Keratinocyte (primary cell): ENCODE results near the gene GAL3ST2. TPM values are rescaled to one million over a fixed set of nuclear protein-coding genes. Genes with fewer than 3 reads are reported as not detected.

ENCODE experiments used
- DNase-seq: peaks from one replicate; pipeline ENCODE4 v3.0.0-alpha.2; 2011; ENCODE audit warnings: low read depth, missing footprints, low spot score
- FAIRE-seq: peaks from 2 replicates; lab custom pipeline; 2011; peaks lifted over from hg19 to GRCh38; lab: Jason Lieb, UNC
- H2AFZ ChIP-seq: 2 replicates; pipeline ENCODE4 v1.6.0; 2012; ENCODE audit warnings: low read length, control low read depth, inconsistent platforms; ENCODE audit not compliant: control insufficient read depth
- H3K27ac ChIP-seq: 2 replicates; pipeline ENCODE4 v1.5.1; 2011; ENCODE audit warnings: low read length; ENCODE audit not compliant: control insufficient read depth, insufficient read depth
- H3K27me3 ChIP-seq: 3 replicates; pipeline ENCODE4 v1.6.0; 2011; ENCODE audit warnings: low read length; ENCODE audit not compliant: control insufficient read depth, insufficient read depth; ENCODE audit errors: extremely low read depth
- H3K36me3 ChIP-seq, 2 experiments: 2 replicates in 1 of 2; 3 replicates in 1 of 2; pipeline ENCODE4 v1.5.1; 2011; ENCODE audit warnings: low read length in 2 of 2, mild to moderate bottlenecking in 1 of 2; ENCODE audit not compliant: control insufficient read depth in 2 of 2, insufficient read depth in 2 of 2; ENCODE audit errors: extremely low read depth in 1 of 2
- H3K4me1 ChIP-seq: 3 replicates; pipeline ENCODE4 v1.5.1; 2011; ENCODE audit warnings: low read length; ENCODE audit not compliant: control insufficient read depth, insufficient read depth; ENCODE audit errors: extremely low read depth
- H3K4me2 ChIP-seq: 3 replicates; pipeline ENCODE4 v1.6.0; 2011; ENCODE audit warnings: low read depth, low read length; ENCODE audit not compliant: control insufficient read depth, insufficient read depth; ENCODE audit errors: extremely low read depth
- H3K4me3 ChIP-seq, 3 experiments: fragments of 200-600 bp in 1 of 3; sonication (generic) in 1 of 3; 2 replicates in 2 of 3; 3 replicates in 1 of 3; pipeline ENCODE4 v1.5.1; 2011 to 2016; ENCODE audit warnings: low read length in 3 of 3, mild to moderate bottlenecking in 3 of 3, control low read depth in 2 of 3, inconsistent platforms in 1 of 3, low read depth in 1 of 3, mixed read lengths in 1 of 3, mixed run types in 1 of 3, moderate library complexity in 1 of 3; ENCODE audit not compliant: control insufficient read depth in 2 of 3, insufficient read depth in 2 of 3; ENCODE audit errors: extremely low read depth in 1 of 3
- H3K79me2 ChIP-seq: 2 replicates; pipeline ENCODE4 v1.6.0; 2012; ENCODE audit warnings: low read length; ENCODE audit not compliant: control insufficient read depth, insufficient read depth
- H3K9ac ChIP-seq: 3 replicates; pipeline ENCODE4 v1.6.0; 2011; ENCODE audit warnings: low read length; ENCODE audit not compliant: control insufficient read depth, insufficient read depth; ENCODE audit errors: extremely low read depth
- H3K9me1 ChIP-seq: 3 replicates; pipeline ENCODE4 v1.6.0; 2011; ENCODE audit warnings: low read length; ENCODE audit not compliant: control insufficient read depth, insufficient read depth; ENCODE audit errors: extremely low read depth
- H3K9me3 ChIP-seq: 2 replicates; pipeline ENCODE4 v1.5.1; 2012; ENCODE audit warnings: low read depth, low read length; ENCODE audit not compliant: control insufficient read depth
- H4K20me1 ChIP-seq: 3 replicates; pipeline ENCODE4 v1.6.0; 2011; ENCODE audit warnings: low read length; ENCODE audit not compliant: control insufficient read depth, insufficient read depth; ENCODE audit errors: extremely low read depth
- CTCF ChIP-seq, 3 experiments: IDR thresholded peaks in 1 of 3; conservative IDR thresholded peaks in 1 of 3; optimal IDR thresholded peaks in 1 of 3; 2 replicates in 2 of 3; 3 replicates in 1 of 3; pipeline versions ENCODE3 to v1.5.1; 2011; ENCODE audit warnings: low read length in 3 of 3, mild to moderate bottlenecking in 3 of 3, moderate library complexity in 2 of 3, control low read depth in 1 of 3, inconsistent platforms in 1 of 3; ENCODE audit not compliant: insufficient read depth in 2 of 3; ENCODE audit errors: extremely low read depth in 1 of 3
- EZH2 ChIP-seq: IDR thresholded peaks from one replicate; pipeline ENCODE4 v1.6.1; 2012; ENCODE audit warnings: inconsistent platforms, mild to moderate bottlenecking, low read length, moderate library complexity
- dilution Hi-C: fragments of 300-500 bp; cut with MboI; formaldehyde crosslinking; loops from one replicate; pipeline ENCODE4 v1.7.0; 2020; ENCODE audit warnings: low sequenced_read_pairs; ENCODE audit not compliant: extremely low pct_ligation_motif_present
- polyA plus RNA-seq, 5 experiments: library from polyadenylated mRNA; depleted of rRNA in 3 of 5; stranded (reverse) in 3 of 5; stranded (forward) in 1 of 5; unstranded in 1 of 5; fragments of >200 nt; gene quantifications; 1 replicate in 1 of 5; 2 replicates in 3 of 5; 3 replicates in 1 of 5; pipeline versions ENCODE4 v1.2.1 to v1.2.3, GENCODE V29; 2011 to 2012; ENCODE audit warnings: missing spikeins in 2 of 5, low read depth in 1 of 5, low replicate concordance in 1 of 5

The GAL3ST2 gene
- polyA plus RNA-seq, 1 donor (not counting 4 experiments of a cell fraction or from before 2014, with no cell fraction given): not detected

- FAIRE-seq (no peak), DNase-seq (no peak)
- Histone ChIP-seq H3K4me2 (no peak overlapping the region), H2AFZ (no peak overlapping the region), H4K20me1 (peaks cover 2% of the 10 kb centered on the region), H3K4me1 (no peaks in the 10 kb centered on the region), H3K9me1 (no peaks in the 10 kb centered on the region), H3K79me2 (no peaks in the 10 kb centered on the region), H3K27me3 (no peaks in the 10 kb centered on the region), H3K9ac (no peak overlapping the region), H3K9me3 (peaks cover 2% of the 10 kb centered on the region), H3K4me3 (no peak overlapping the region), H3K36me3 (peaks cover 0 to 3% of the 10 kb centered on the region in 2 experiments), H3K27ac (no peak overlapping the region)
- dilution Hi-C loops: no loop called here
- TF ChIP-seq CTCF (optimal IDR thresholded peaks at IDR 0.05 in 1 of 3, IDR thresholded peaks at IDR 0.05 in 1 of 3, conservative IDR thresholded peaks at IDR 0.05 in 1 of 3; ENCODE audit: extremely low read depth in 1 of 3, insufficient read depth in 2 of 3, low read length in 3 of 3) (no peak), EZH2 (no peak)
Measured at GRCh38 chr2:241762933-241763369, 13.7 kb upstream of the GAL3ST2 start.

GRCh38 chr2:241763551-241764274 is 12.9 kb upstream of the GAL3ST2 start:
- H3K4me2 ChIP-seq: no peak overlapping the region
- DNase-seq (no peak), FAIRE-seq (no peak)
- peaks cover 2% of the 10 kb centered on the region for H3K9me3 ChIP-seq
- H2AFZ ChIP-seq: no peak overlapping the region
- H3K9me1 ChIP-seq: no peaks in the 10 kb centered on the region
- peaks cover 2% of the 10 kb centered on the region for H4K20me1 ChIP-seq
- no peak overlapping the region for H3K4me3 ChIP-seq
- no peak overlapping the region for H3K27ac ChIP-seq
- H3K27me3 ChIP-seq: no peaks in the 10 kb centered on the region
- H3K4me1 ChIP-seq: no peaks in the 10 kb centered on the region
- no peaks in the 10 kb centered on the region for H3K79me2 ChIP-seq
- TF ChIP-seq EZH2: no peak
- no peak for TF ChIP-seq CTCF (optimal IDR thresholded peaks at IDR 0.05 in 1 of 3, IDR thresholded peaks at IDR 0.05 in 1 of 3, conservative IDR thresholded peaks at IDR 0.05 in 1 of 3; ENCODE audit: extremely low read depth in 1 of 3, insufficient read depth in 2 of 3, low read length in 3 of 3)
- dilution Hi-C loops: no loop called here
- H3K9ac ChIP-seq: no peak overlapping the region
- peaks cover 0 to 3% of the 10 kb centered on the region in 2 experiments for H3K36me3 ChIP-seq
